GM12878 (cell line): ENCODE measurements around the gene COL17A1. TPM values are rescaled to one million over a fixed set of nuclear protein-coding genes. Genes with fewer than 3 reads are reported as not detected.

ENCODE experiments used
- ATAC-seq: fragments of 200-7000 bp; cut with Tn5 transposase; 3 replicates; pipeline ENCODE4 v1.9.1; 2020; ENCODE audit warnings: mild to moderate bottlenecking, moderate library complexity
- BruUV-seq: library from RNA; stranded (reverse); fragments of 400-500 nt; replicated peaks from 2 replicates; lab custom pipeline; 2021; lab: Mats Ljungman, UMichigan
- CTCF ChIA-PET: fragments of 300-600 bp; sonication (Branson Sonifier 250); formaldehyde crosslinking; extraction: SDS; loops from one replicate; lab custom pipeline; 2021; ENCODE audit warnings: inconsistent platforms; lab: Yijun Ruan, JAX
- POLR2A ChIA-PET: fragments of 350-600 bp; formaldehyde crosslinking; extraction: SDS; loops from one replicate; lab custom pipeline; 2021; ENCODE audit warnings: inconsistent platforms; lab: Charles Lee
- RAD21 ChIA-PET: fragments of 300-600 bp; sonication (Branson Sonifier 250); formaldehyde crosslinking; loops from one replicate; lab custom pipeline; 2023; ENCODE audit warnings: antibody characterized with exemption; ENCODE audit not compliant: unreplicated experiment; lab: Charles Lee
- SMC1A ChIA-PET: fragments of 300-600 bp; sonication (Branson Sonifier 250); formaldehyde crosslinking; loops from one replicate; lab custom pipeline; 2023; ENCODE audit not compliant: unreplicated experiment, uncharacterized antibody; lab: Charles Lee
- DNase-seq: peaks from one replicate; pipeline ENCODE4 v3.0.0-alpha.2; 2011; ENCODE audit warnings: low read depth, low spot score
- FAIRE-seq: peaks from 3 replicates; lab custom pipeline; 2011; peaks lifted over from hg19 to GRCh38; lab: Jason Lieb, UNC
- H2AFZ ChIP-seq: 2 replicates; pipeline ENCODE4 v1.6.0; 2011; ENCODE audit warnings: low read depth, low read length, control low read depth; ENCODE audit not compliant: control insufficient read depth
- H3K27ac ChIP-seq: 2 replicates; pipeline ENCODE4 v1.5.1; 2011; ENCODE audit warnings: control low read depth; ENCODE audit not compliant: control insufficient read depth, insufficient read depth
- H3K27me3 ChIP-seq, 2 experiments: replicated peaks in 1 of 2; 2 replicates each; pipeline versions ENCODE4 v1.6.0 to v1.6.1; 2011; ENCODE audit warnings: low read length in 1 of 2; ENCODE audit not compliant: control insufficient read depth in 2 of 2, insufficient read depth in 2 of 2
- H3K36me3 ChIP-seq, 2 experiments: 2 replicates each; pipeline ENCODE4 v1.5.1; 2011; ENCODE audit warnings: low read length in 1 of 2; ENCODE audit not compliant: control insufficient read depth in 2 of 2, insufficient read depth in 2 of 2
- H3K4me1 ChIP-seq: 2 replicates; pipeline ENCODE4 v1.6.1; 2011; ENCODE audit warnings: mild to moderate bottlenecking, low read length, moderate library complexity, mixed read lengths; ENCODE audit not compliant: control insufficient read depth, insufficient read depth
- H3K4me2 ChIP-seq: 2 replicates; pipeline ENCODE4 v1.6.0; 2011; ENCODE audit warnings: control low read depth; ENCODE audit not compliant: control insufficient read depth, insufficient read depth
- H3K4me3 ChIP-seq: fragments of 200-600 bp; sonication (generic); 2 replicates; pipeline ENCODE4 v1.5.1; 2016
- H3K79me2 ChIP-seq: 2 replicates; pipeline ENCODE4 v1.6.0; 2011; ENCODE audit warnings: low read length; ENCODE audit not compliant: control insufficient read depth, insufficient read depth
- H3K9ac ChIP-seq: 2 replicates; pipeline ENCODE4 v1.8.0; 2011; ENCODE audit warnings: low read length, control low read depth, mixed read lengths; ENCODE audit not compliant: control insufficient read depth, insufficient read depth
- H3K9me3 ChIP-seq: replicated peaks from 3 replicates; pipeline ENCODE4 v1.5.1; 2011; ENCODE audit warnings: mild to moderate bottlenecking, low read length; ENCODE audit not compliant: control insufficient read depth, insufficient read depth
- H4K20me1 ChIP-seq: 2 replicates; pipeline ENCODE4 v1.6.0; 2011; ENCODE audit not compliant: control insufficient read depth, insufficient read depth
- ATF7 ChIP-seq: fragments of 450-650 bp; IDR thresholded peaks from 2 replicates; pipeline ENCODE4 v1.6.1; 2016; ENCODE audit warnings: low read depth, mild to moderate bottlenecking
- BCLAF1 ChIP-seq: fragments of 450-650 bp; IDR thresholded peaks from 2 replicates; pipeline ENCODE4 v1.6.1; 2017; ENCODE audit warnings: antibody characterized with exemption, mild to moderate bottlenecking, moderate library complexity
- CBX5 ChIP-seq: sonication (generic); IDR thresholded peaks from 2 replicates; pipeline ENCODE4 v1.6.1; 2016; ENCODE audit warnings: low read depth, moderate library complexity, mild to moderate bottlenecking, inconsistent platforms
- CHD4 ChIP-seq: fragments of 200-600 bp; sonication (generic); IDR thresholded peaks from 2 replicates; pipeline ENCODE4 v1.6.1; 2016; ENCODE audit warnings: mild to moderate bottlenecking
- EP300 ChIP-seq, 2 experiments: fragments of 150-350 bp in 1 of 2; IDR thresholded peaks; 2 replicates each; pipeline ENCODE4 v1.6.1; 2011 to 2012; ENCODE audit warnings: low read depth in 2 of 2, low read length in 2 of 2, borderline replicate concordance in 1 of 2, improper control_type of control experiment in 1 of 2, inconsistent platforms in 1 of 2; ENCODE audit not compliant: control insufficient read depth in 1 of 2
- GATAD2B ChIP-seq: fragments of 450-650 bp; conservative IDR thresholded peaks from 2 replicates; pipeline ENCODE4 v1.6.1; 2017; ENCODE audit warnings: low read depth, mild to moderate bottlenecking, moderate library complexity
- NFYB ChIP-seq: IDR thresholded peaks from 2 replicates; pipeline ENCODE4 v1.6.1; 2011; ENCODE audit warnings: low read depth, mild to moderate bottlenecking, low read length, improper control_type of control experiment, moderate library complexity; ENCODE audit not compliant: insufficient read depth
- NR2C2 ChIP-seq: IDR thresholded peaks from 2 replicates; pipeline ENCODE4 v1.6.1; 2011; ENCODE audit warnings: borderline replicate concordance, low read depth; ENCODE audit not compliant: control insufficient read depth, insufficient read length
- PML ChIP-seq: IDR thresholded peaks from 2 replicates; pipeline ENCODE4 v1.6.1; 2012; ENCODE audit warnings: low read length, inconsistent platforms
- RAD21 ChIP-seq: IDR thresholded peaks from 2 replicates; pipeline ENCODE4 v1.6.1; 2011; ENCODE audit warnings: mild to moderate bottlenecking, low read depth, low read length, moderate library complexity; ENCODE audit not compliant: insufficient read depth
- RBBP5 ChIP-seq: fragments of 200-600 bp; sonication (generic); conservative IDR thresholded peaks from 2 replicates; pipeline ENCODE4 v1.6.1; 2016
- STAT1 ChIP-seq: fragments of 450-650 bp; conservative IDR thresholded peaks from 2 replicates; pipeline ENCODE4 v1.6.1; 2014; ENCODE audit warnings: antibody characterized with exemption, mild to moderate bottlenecking
- YBX1 ChIP-seq: fragments of 450-650 bp; IDR thresholded peaks from 2 replicates; pipeline ENCODE4 v1.6.1; 2016; ENCODE audit warnings: antibody characterized with exemption
- ZBTB40 ChIP-seq: fragments of 450-650 bp; IDR thresholded peaks from 2 replicates; pipeline ENCODE4 v1.6.1; 2016; ENCODE audit warnings: mild to moderate bottlenecking, moderate library complexity, borderline replicate concordance
- ZSCAN29 ChIP-seq: fragments of 450-650 bp; IDR thresholded peaks from 2 replicates; pipeline ENCODE4 v1.6.1; 2017; ENCODE audit warnings: mild to moderate bottlenecking, moderate library complexity
- WGBS: methylation state at CpG from one replicate; pipeline ENCODE4 v1.1.6; 2016; ENCODE audit warnings: low lambda C conversion rate; ENCODE audit not compliant: insufficient replicate concordance, insufficient coverage; ENCODE audit errors: missing lambda C conversion rate; 5-methylcytosine and 5-hydroxymethylcytosine counted together
- in situ Hi-C: fragments of 300-500 bp; cut with MboI; formaldehyde crosslinking; loops from 9 replicates; pipeline ENCODE4 v1.14.3; 2018; ENCODE audit warnings: mixed read lengths
- intact Hi-C: fragments of 100-400 bp; cut with micrococcal nuclease; formaldehyde crosslinking; loops from one replicate; pipeline ENCODE4 v1.14.2; 2022; ENCODE audit not compliant: unreplicated experiment
- polyA plus RNA-seq, 11 experiments: library from polyadenylated mRNA; depleted of rRNA in 4 of 11; unstranded in 6 of 11; stranded (reverse) in 5 of 11; fragments of >200 nt; fragmentation: Nextera tagmentation in 4 of 11; fragmentation: Illumina TruSeq in 1 of 11; extraction: Ambion mirVana in 4 of 11; extraction: Trizol in 1 of 11; gene quantifications; 1 replicate in 1 of 11; 2 replicates in 10 of 11; pipeline versions ENCODE4 v1.2.1 to v1.2.3, GENCODE V29; 2011 to 2016; ENCODE audit warnings: inconsistent platforms in 2 of 11, missing spikeins in 2 of 11, low read depth in 1 of 11
- total RNA-seq, 4 experiments: library from RNA; depleted of rRNA in 3 of 4; stranded (reverse); fragments of >200 nt in 3 of 4; fragmentation: Illumina TruSeq in 1 of 4; extraction: Trizol in 1 of 4; gene quantifications; 2 replicates each; pipeline versions ENCODE4 v1.2.1 to v1.2.3, GENCODE V29; 2013 to 2021
- TF ChIP-seq, protein P1 (sequence below): fragments of 450-650 bp; IDR thresholded peaks from 2 replicates; pipeline ENCODE4 v1.6.1; 2017; ENCODE audit warnings: low read depth, mild to moderate bottlenecking, moderate library complexity

COL17A1 gene
- total and polyA plus RNA-seq, 10 of the 15 experiments (the other 5 are each of a cell fraction or from before 2014, with no cell fraction given) = 0.08 to 0.22 TPM; not detected in 8

- TF ChIP-seq CBX5 (no peak), EP300 (IDR thresholded peaks at IDR 0.05; ENCODE audit: borderline replicate concordance in 1 of 2, control insufficient read depth in 1 of 2, low read depth in 2 of 2, low read length in 2 of 2) (no peak), PML (no peak), RBBP5 (no peak), NR2C2 (no peak)
- TF ChIP-seq, all 136 proteins: peak for 0
Observed at GRCh38 chr10:104089621-104090020, 3.9 kb upstream of the COL17A1 start (continued).

- Histone ChIP-seq H3K4me2 (no peak overlapping the region), H3K79me2 (no peaks in the 10 kb centered on the region), H3K27ac (no peak overlapping the region), H3K9me3 (no peaks in the 10 kb centered on the region), H4K20me1 (no peaks in the 10 kb centered on the region), H2AFZ (no peak overlapping the region), H3K36me3 (no peaks in the 10 kb centered on the region), H3K4me1 (no peaks in the 10 kb centered on the region), H3K27me3 (no peaks in the 10 kb centered on the region), H3K9ac (no peak overlapping the region), H3K4me3 (no peak overlapping the region)
- in situ Hi-C loops = no loop called here
- 50% methylated on average over 5 of the region's 5 CpGs for WGBS
- ChIA-PET POLR2A (no interaction called here), RAD21 (no interaction called here), CTCF (interaction anchor here (0.7 kb wide), 1 partner anchor 20 kb away, joined by 4 read pairs; no protein-coding TSS in a partner anchor), SMC1A (no interaction called here)
- no peak for TF ChIP-seq ZBTB40
- TF ChIP-seq CHD4 = no peak
- no peak for TF ChIP-seq YBX1
- TF ChIP-seq STAT1 = no peak
- TF ChIP-seq NFYB = no peak
- no peak for TF ChIP-seq GATAD2B
- TF ChIP-seq ZSCAN29 = no peak
- no peak for TF ChIP-seq BCLAF1
- TF ChIP-seq ATF7 = no peak
- no peak for TF ChIP-seq RAD21
- TF ChIP-seq, protein P1, sequence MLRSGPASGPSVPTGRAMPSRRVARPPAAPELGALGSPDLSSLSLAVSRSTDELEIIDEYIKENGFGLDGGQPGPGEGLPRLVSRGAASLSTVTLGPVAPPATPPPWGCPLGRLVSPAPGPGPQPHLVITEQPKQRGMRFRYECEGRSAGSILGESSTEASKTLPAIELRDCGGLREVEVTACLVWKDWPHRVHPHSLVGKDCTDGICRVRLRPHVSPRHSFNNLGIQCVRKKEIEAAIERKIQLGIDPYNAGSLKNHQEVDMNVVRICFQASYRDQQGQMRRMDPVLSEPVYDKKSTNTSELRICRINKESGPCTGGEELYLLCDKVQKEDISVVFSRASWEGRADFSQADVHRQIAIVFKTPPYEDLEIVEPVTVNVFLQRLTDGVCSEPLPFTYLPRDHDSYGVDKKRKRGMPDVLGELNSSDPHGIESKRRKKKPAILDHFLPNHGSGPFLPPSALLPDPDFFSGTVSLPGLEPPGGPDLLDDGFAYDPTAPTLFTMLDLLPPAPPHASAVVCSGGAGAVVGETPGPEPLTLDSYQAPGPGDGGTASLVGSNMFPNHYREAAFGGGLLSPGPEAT = no peak
- ATAC-seq = no peak
- BruUV-seq = no TSS peak
- intact Hi-C loops = no loop called here
- FAIRE-seq = no peak
- no peak for DNase-seq
Observed at GRCh38 chr10:104088239-104088638, 2.6 kb upstream of the COL17A1 start.
